NCI-H774 (cell line): Measurements from ENCODE around the gene CALCR.
A peak's percentile ranks its signal among the peaks of the same experiment; 100 is the strongest.
"Not testable (repeated sequence)": the region's sequence is repeated elsewhere in the genome, so short reads cannot be mapped to it uniquely, and the experiment has no call there.

Source experiments
- DNase-seq: peaks from one replicate; lab custom pipeline; 2025; lab: John Stamatoyannopoulos, UW

Gene CALCR

GRCh38 chr7:93562106-93562505, 12.4 kb downstream of the CALCR start:
- no peak for DNase-seq

DNA sequence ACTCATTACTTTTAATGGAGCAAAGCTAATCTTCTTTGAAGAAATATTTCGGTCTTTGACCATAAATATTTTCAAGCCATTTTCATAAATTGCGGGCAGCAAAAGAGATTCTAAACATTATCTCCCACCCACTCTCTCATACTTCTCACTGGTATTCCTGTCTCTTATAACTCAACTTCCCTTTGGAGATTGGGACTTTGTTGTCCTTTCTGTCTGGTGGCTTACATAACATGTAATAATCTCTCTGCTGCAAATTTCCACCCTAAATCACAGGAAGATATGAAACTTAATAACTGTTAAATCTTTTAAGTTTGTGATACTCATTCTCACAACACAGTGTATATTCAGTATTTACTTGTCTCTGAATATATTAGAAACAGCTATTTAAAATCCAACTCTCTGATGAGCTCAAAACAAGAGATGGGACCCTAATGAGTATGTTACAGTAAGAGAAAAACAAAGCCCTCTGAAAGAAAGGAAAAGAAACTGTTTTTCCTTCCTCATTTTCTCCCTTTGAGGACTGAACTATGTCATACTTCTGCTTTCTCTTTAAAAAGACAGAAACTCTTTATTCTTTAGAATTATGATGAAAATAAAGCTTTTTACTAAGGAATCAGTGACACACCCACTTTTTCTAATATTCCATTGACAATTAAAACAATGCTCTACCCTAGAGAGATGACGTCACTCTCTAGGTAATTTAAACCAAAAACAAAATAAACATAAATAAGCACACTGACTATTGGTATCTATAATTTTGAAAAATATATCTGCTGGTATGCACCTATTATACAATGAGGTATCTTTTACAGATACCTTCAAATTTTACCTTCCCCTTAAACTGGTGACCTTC, 14.7 kb downstream of the CALCR start:
- no peak for DNase-seq

- DNase-seq, result no peak
Measured at GRCh38 chr7:93558705-93559614, 15.6 kb downstream of the CALCR start.

DNA sequence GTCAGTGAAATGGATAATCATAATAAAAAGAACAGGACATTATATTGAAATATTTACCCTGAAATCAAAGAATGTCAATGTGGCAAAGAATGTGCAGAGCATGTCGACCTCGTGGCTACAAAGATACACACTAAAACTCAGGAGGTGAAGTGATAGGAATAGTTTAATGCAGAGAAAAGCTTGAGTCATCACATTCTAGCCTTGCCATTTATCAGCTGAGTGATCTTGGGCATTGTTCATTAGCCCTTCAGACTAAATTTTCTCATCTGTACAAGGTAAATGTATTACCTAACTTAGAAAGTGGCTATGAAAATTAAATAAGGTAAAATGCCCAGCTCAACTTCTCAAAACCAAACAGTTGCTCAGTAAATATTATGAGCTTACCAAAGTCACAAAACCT, 22.6 kb downstream of the CALCR start:
- no peak for DNase-seq

DNA sequence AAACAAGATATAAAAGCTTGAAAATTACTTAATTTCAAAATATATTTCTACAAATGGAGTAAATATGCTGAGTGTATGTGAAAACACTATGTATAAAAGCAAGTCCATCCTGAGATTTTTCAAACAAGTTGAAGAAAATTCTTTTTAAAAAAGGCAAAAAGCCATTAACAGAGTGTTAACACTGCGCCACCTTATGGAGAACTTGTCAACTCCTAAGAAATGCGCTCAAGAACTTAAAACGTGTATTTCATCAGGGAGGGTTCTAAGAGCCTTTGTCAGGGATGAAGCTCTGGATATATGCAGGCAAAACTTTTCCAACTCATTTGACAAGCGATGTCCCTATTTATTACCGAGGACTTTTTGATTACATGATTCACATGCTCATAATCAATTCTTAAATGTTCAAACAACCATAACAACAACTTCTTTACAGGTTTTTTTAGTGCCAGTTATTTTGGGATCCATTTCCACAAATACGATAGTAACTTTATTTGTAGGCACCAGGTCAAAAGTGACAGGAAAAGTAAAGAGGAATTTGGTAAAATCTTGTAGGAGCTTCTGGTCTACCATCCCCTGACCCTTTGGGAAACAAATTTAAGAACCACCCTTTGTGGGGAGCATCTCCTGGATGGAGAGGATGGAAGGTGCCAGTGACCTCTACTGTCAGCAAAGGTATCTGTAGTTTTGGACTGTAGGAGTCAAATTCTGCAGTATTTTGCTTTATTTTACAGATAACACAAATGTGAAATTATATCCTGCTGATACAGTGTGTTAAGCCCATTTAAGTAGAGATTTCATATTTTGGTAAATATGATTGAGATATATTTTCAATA, 23.2 kb downstream of the CALCR start:
- no peak for DNase-seq

DNA sequence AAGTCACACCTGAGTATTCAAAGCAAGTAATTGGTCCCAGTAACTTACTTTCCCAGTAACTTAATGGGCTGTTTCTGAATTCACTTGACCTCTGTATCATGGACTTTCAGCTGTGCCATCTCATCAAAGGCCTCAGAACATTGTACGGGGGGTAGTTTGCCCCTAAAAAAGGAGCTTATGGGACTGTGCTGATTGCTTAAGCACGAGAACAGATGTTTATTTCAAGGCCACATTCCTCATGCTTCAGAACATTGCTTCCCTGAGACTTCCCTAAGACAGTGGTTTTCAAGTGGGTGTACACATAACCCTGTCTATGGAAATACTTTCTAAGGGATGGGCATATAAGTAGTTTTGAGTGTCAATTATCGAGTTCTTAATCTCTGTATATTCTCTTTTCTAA, 26.8 kb downstream of the CALCR start:
- no peak for DNase-seq

DNA sequence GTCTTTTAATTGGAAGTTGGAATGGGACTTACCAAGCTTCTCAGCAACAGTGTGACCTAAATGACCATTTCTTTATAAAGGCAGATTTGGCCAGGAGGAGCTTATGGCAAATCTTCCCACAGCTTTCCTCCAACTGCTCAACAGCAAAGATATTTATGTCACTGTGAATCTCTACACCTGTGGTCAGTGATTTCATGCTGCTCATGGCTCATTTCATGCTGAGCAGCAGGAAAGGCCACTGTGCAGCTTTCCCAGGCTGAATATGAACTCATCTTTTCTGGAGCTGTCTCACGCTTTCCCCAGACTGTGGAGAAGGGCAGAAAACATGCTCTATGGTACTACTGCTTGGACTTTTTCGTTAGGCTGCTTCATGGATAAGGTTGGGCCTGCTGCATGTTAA, 29.8 kb downstream of the CALCR start:
- no peak for DNase-seq

- DNase-seq, result no peak
Measured at GRCh38 chr7:93538061-93538460, 36.5 kb downstream of the CALCR start.

- DNase-seq, result no peak
Measured at GRCh38 chr7:93535616-93536015, 38.9 kb downstream of the CALCR start.

- no peak for DNase-seq
Measured at GRCh38 chr7:93530701-93531100, 43.8 kb downstream of the CALCR start.

DNA sequence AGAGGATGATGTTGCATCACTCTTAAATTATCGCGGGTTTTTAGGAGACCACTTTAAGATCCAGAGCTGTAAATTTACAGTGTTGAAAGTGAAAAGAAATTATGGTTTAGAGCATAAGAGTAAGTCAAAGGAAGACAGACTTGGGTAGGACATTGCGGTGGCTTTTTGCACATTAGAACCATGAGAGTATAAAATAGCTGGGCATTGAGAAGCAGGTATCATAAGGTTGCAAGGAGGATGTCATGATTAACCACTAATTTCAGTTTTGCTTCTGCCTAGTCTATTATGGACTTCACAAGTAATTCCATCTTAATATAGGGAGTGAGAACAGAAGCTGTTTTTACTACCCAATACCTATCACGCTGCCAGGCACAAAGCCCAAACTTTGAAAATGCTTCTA, 57.7 kb downstream of the CALCR start:
- no peak for DNase-seq

DNA sequence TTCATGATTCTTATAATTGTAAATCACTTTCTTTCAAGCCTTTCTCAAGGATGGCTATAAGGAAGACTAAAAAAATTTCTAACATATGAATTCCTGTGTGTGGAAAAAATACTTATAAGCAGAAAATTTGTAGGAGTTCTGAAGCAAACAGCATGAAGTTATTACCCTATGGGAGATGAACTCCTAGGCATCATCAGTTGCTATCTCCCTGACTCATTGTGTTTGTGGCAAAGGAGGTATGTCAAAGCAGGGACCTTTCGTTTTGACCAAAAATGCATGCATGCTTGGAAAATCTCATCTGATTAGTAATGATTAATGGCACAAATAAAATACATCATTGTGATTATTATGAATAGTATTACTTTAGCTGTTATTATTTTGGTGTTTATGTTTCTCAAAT, 59.4 kb downstream of the CALCR start:
- DNase-seq, result no peak

- DNase-seq, result no peak
Measured at GRCh38 chr7:93509303-93509702, 65.2 kb downstream of the CALCR start.

- DNase-seq, result no peak
Measured at GRCh38 chr7:93503088-93503487, 71.4 kb downstream of the CALCR start.

- not testable (repeated sequence) for DNase-seq
Measured at GRCh38 chr7:93491860-93492259, 82.7 kb downstream of the CALCR start.

DNA sequence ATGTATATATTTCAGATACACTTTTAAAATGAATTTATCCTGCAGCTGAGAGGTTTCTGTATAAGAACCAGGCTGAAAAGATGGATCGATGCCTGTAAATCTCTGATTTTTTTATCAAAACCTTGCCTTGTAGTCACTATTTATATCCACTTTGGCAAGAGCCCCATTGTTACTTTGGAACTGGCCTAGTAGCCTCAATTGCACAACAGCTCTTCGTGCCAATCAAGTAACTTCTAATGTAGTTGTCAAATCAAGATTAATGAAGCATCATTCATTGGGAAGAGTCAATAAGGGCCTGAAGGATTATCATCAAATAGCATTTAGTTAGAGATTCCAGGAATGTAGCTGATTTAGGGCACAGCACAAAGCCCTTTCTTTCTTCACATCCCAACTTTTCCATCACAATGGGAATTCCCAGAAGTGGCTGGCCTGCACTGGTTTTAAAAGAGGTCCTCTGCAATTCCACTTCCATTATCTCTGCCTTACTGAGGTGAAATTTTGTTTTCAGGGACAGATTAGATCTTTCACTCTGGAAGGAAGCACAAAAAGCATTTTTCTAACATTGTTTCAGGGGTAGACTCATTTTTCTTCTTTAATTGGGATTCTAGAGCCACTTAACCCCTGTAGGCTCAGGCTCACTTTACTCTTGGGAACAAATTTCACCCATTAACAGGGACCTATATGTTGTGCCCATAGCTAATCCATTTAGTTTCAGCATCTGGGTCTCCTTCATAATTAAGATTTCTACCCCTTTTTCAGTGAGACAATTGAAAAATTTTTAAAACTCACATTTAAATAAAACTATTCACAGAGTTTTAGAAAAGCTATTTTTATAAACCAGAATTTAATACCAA, 97.8 kb downstream of the CALCR start:
- DNase-seq, result no peak

- no peak for DNase-seq
Measured at GRCh38 chr7:93475811-93476210, 98.7 kb downstream of the CALCR start.

DNA sequence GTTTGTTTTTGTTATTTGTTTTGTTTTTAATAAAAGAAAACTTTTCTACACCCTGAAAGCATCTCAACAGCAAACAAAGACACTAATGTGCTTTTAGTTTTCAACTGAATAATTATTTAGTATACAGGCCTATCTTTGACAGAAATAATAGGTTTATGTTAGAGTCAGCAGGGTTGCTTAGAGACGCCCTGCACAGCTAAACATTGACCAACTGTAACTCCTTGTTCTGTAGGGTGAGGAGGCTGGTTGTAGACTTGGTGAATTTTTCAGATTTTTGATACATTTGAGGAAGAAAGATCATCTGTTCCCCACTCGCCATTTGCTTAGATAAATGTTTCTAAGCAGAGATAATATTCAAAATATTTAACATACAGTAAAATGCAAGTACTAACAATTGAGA, 103.1 kb downstream of the CALCR start:
- no peak for DNase-seq

GRCh38 chr7:93463764-93464163, 110.8 kb downstream of the CALCR start:
- no peak for DNase-seq

DNA sequence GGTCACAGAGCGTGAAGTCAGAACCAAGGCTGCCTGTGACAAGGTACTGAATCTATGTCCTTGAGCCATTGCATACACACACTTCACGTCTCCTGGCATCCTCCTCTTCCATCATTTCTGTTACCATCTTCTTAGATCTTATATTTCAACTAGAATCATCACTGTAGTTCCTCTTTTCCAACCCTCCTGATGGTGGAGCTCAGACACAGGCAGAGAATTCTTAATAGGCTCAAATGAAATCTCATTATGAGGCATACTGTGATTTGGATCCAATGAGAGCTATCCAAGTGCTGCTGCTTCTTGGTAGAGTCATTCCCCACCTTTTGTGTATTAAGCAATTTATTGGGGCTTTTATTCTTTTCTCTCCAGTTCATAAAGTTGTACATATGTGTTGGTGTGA, 113.2 kb downstream of the CALCR start:
- peak; percentile 34 for DNase-seq

GRCh38 chr7:93453262-93453661, 121.3 kb downstream of the CALCR start:
- no peak for DNase-seq
